AG10803 (cell line): Measurements from ENCODE around the gene CREB3.
A peak's percentile ranks its signal among the peaks of the same experiment; 100 is the strongest.

ENCODE experiments used
- DNase-seq: peaks from one replicate; pipeline ENCODE4 v3.0.0; 2010; ENCODE audit warnings: low read depth
- H3K4me3 ChIP-seq: 2 replicates; pipeline ENCODE4 v1.5.1; 2011; ENCODE audit warnings: mild to moderate bottlenecking, low read length, control low read depth
- TF ChIP-seq, protein P1 (sequence below): conservative IDR thresholded peaks from 2 replicates; pipeline ENCODE4 v1.5.1; 2011; ENCODE audit warnings: mild to moderate bottlenecking, low read length, control low read depth, inconsistent platforms

Gene CREB3

GRCh38 chr9:35691757-35692301 is 40.6 kb upstream of the CREB3 start:
- no peak overlapping the region for H3K4me3 ChIP-seq
- no peak for DNase-seq
- TF ChIP-seq, protein P1, sequence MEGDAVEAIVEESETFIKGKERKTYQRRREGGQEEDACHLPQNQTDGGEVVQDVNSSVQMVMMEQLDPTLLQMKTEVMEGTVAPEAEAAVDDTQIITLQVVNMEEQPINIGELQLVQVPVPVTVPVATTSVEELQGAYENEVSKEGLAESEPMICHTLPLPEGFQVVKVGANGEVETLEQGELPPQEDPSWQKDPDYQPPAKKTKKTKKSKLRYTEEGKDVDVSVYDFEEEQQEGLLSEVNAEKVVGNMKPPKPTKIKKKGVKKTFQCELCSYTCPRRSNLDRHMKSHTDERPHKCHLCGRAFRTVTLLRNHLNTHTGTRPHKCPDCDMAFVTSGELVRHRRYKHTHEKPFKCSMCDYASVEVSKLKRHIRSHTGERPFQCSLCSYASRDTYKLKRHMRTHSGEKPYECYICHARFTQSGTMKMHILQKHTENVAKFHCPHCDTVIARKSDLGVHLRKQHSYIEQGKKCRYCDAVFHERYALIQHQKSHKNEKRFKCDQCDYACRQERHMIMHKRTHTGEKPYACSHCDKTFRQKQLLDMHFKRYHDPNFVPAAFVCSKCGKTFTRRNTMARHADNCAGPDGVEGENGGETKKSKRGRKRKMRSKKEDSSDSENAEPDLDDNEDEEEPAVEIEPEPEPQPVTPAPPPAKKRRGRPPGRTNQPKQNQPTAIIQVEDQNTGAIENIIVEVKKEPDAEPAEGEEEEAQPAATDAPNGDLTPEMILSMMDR, result no peak

DNA sequence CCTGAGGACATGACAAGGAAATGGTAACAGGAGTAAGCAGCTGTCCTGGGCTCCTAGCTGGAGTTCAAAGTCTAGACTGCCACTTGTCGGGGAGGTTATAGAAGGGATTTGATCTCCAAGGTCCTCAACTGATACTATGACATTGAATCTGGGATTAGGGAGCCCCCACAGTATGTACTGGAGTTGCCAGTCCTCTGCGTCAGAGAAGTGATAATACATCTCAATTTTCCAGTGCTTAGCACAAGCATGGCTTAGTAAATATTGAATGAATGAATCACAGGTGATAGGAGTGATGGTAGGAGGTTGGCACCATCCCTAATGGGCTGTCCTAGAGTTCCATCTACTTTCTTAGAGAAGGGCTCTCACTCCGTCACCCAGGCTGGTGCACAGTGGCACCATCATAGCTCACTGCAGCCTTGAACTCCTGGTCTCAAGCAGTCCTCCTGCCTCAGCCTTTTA is 36.5 kb upstream of the CREB3 start:
- no peak for DNase-seq
- TF ChIP-seq, protein P1, result no peak
- H3K4me3 ChIP-seq, result no peak overlapping the region

DNA sequence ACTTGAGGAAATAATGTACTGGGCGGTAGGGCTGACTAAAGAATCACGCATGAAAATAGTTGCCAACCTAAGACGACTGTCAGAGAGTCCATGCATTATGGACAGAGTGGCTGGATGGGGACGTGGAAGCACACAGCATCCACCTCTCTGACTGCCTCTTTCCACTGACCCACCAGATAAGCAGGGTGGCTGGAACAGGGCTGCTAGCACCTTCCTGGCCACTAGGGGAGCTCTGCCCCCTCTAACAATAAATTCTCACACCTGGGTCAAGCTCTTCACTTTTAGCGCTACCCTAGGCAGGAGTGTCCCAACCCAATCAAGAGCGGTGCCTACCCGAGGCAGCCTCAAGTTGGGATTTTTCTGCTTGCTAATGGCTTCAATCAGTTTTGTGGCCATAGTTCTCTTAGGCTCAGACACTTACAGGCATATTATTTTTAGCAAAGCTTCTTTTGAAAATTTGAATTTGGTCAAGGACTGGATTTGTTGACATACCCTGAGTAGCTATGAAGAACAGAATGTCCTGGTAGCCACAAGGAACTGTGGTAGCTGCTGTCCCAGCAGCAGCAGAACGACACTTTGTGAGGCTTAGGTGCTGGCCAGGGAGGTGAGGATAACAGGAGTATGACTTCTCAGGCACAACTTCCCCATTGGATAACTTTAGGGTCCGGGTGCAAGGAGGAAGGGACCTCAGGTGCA is 35.8 kb upstream of the CREB3 start:
- DNase-seq, result no peak
- no peak overlapping the region for H3K4me3 ChIP-seq
- TF ChIP-seq, protein P1, result peak; percentile 81

DNA sequence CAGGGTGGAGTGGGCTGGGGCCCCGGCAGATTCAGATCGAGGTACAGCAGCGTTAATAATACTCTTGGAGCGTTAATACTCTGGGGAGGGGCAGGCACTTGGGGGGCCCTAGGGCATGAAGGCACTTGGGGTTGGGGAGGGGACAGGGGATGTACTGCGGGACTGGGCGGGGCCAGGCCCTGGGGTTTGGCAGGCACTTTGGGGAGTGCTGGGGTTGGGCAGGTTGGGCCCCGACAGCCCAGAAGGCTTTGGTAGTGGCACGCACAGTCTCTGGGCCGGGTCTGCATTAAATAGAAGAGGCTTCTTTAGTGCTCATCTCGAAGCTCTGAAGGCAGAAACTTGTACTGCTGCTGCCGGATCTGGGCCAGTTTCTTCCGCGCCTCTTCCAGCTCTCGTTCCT is 35.0 kb upstream of the CREB3 start:
- no peak for DNase-seq

DNA sequence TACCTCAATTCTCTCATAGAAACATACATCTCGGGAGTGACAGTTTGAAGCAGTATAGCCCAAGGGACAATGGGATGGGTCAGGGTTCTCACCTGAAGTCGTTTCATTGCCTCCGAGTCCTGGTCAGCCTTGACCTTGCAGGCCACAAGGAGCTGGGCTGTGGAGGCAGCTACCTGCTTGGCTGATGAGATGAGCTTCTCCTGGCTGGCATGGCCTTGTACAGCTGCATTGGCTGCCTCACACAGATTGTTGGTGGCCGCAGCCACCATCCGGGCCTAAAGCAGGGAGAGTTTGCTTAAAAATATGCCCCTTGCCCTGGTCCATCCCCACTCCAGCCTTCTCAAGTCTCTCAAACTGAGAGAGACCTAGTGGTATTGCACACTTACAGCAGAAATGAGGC is 34.2 kb upstream of the CREB3 start:
- DNase-seq, result no peak
- H3K4me3 ChIP-seq, result no peak overlapping the region
- TF ChIP-seq, protein P1, result no peak

More for the DNA sequence above, 35.0 kb upstream of the CREB3 start:
- TF ChIP-seq, protein P1, result no peak
- no peak overlapping the region for H3K4me3 ChIP-seq

- no peak for DNase-seq
- TF ChIP-seq, protein P1, result no peak
- H3K4me3 ChIP-seq, result no peak overlapping the region
These were observed 32.4 kb upstream of the CREB3 start for GRCh38 chr9:35700031-35700430.

- TF ChIP-seq, protein P1, result no peak
- no peak overlapping the region for H3K4me3 ChIP-seq
These were observed 31.5 kb upstream of the CREB3 start for GRCh38 chr9:35700942-35701341.

More at GRCh38 chr9:35700942-35701341, 31.5 kb upstream of the CREB3 start:
- DNase-seq, result no peak
